Esophagus squamous epithelium (tissue), 5 donors: ENCODE data around the gene LARP4B. TPM values are rescaled to one million over a fixed set of nuclear protein-coding genes. Genes with fewer than 3 reads are reported as not detected.

Experiments used
- DNase-seq: peaks from one replicate; lab custom pipeline; 2025; lab: John Stamatoyannopoulos, UW
- H3K27ac ChIP-seq, 4 donors: fragments of 200-600 bp; sonication (generic); one replicate each; pipeline ENCODE4 v1.5.1; 2016 to 2019; ENCODE audit warnings: mild to moderate bottlenecking in 1 of 4
- H3K27me3 ChIP-seq, 4 donors: fragments of 200-600 bp; sonication (generic); 1 replicate in 3 of 4; 2 replicates in 1 of 4; pipeline versions ENCODE4 v1.5.1 to v1.6.0; 2017 to 2021; ENCODE audit warnings: antibody characterized with exemption in 1 of 4
- H3K36me3 ChIP-seq, 3 donors: fragments of 200-600 bp; sonication (generic); one replicate each; pipeline ENCODE4 v1.5.1; 2016 to 2019
- H3K4me1 ChIP-seq, 3 donors: fragments of 200-600 bp; sonication (generic); one replicate each; pipeline ENCODE4 v1.5.1; 2017 to 2019
- H3K4me3 ChIP-seq, 4 donors: fragments of 200-600 bp; sonication (generic); 1 replicate in 3 of 4; 2 replicates in 1 of 4; pipeline ENCODE4 v1.5.1; 2016 to 2019; ENCODE audit warnings: mild to moderate bottlenecking in 2 of 4, moderate library complexity in 1 of 4
- H3K9me3 ChIP-seq, 3 donors: fragments of 200-600 bp; sonication (generic); one replicate each; pipeline ENCODE4 v1.5.1; 2016 to 2019
- CTCF ChIP-seq, 6 experiments: fragments of 450-650 bp in 4 of 6; fragments of 200-600 bp in 2 of 6; sonication (generic) in 2 of 6; IDR thresholded peaks; one replicate each; pipeline ENCODE4 v1.5.1; 2016 to 2019; ENCODE audit warnings: antibody characterized with exemption in 6 of 6, mild to moderate bottlenecking in 4 of 6, moderate library complexity in 4 of 6
- POLR2A ChIP-seq, 4 donors: fragments of 450-650 bp; IDR thresholded peaks; one replicate each; pipeline ENCODE4 v1.6.1; 2017; ENCODE audit warnings: antibody characterized with exemption in 4 of 4, mild to moderate bottlenecking in 4 of 4, moderate library complexity in 3 of 4
- WGBS, 2 donors: methylation state at CpG; one replicate each; pipeline ENCODE4 v1.1.5; 2018; 5-methylcytosine and 5-hydroxymethylcytosine counted together
- intact Hi-C: fragments of 100-400 bp; cut with DNase I; formaldehyde crosslinking; loops from one replicate; pipeline ENCODE4 v1.15.0; 2022
- total RNA-seq, 4 donors: library from RNA; depleted of rRNA; stranded (reverse); fragments of >200 nt; gene quantifications; one replicate each; pipeline ENCODE4 v1.1.0, GENCODE V29; 2016
- donor health status: DM: yes; HTN: yes; CAD: no.

LARP4B gene
- total RNA-seq, 4 donors from 2014 or later = 32.7 to 75.5 (median 63.4) TPM

GRCh38 chr10:856416-857157, 74.9 kb downstream of the LARP4B start:
- Histone ChIP-seq H3K4me3 (no peak overlapping the region), H3K9me3 (no peaks in the 10 kb centered on the region), H3K27ac (no peak overlapping the region), H3K4me1 (no peaks in the 10 kb centered on the region), H3K27me3 (no peaks in the 10 kb centered on the region), H3K36me3 (peaks cover 4 to 96% (median 6%) of the 10 kb centered on the region in 3 donors)
- DNase-seq = no peak
- no peak for TF ChIP-seq CTCF (IDR thresholded peaks at IDR 0.05)
- TF ChIP-seq POLR2A (IDR thresholded peaks at IDR 0.05) = no peak
- intact Hi-C loops = no loop called here
- WGBS, 2 donors = 77 to 86% methylated on average over 9 to 10 of the region's 11 CpGs

DNA sequence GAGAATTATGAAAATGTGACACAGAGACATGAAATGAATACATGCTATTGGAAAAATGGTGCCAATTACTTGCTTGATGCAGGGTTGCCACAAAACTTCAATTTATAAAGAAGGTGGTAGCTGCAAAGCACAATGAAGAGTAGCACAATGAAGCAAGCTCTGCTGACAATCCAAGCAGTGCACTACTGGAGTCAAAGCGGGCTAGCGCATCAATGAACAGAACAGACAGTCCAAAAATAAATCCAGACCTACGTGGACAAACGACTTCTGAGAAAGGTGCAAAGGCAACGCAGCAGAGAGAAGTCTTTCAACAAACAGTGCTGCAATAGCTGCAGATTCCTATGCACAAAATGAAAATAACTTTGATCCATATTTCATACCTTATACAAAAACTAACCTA, 75.8 kb downstream of the LARP4B start:
- TF ChIP-seq POLR2A (IDR thresholded peaks at IDR 0.05) (no peak), CTCF (IDR thresholded peaks at IDR 0.05) (no peak)
- Histone ChIP-seq H3K4me3 (no peak overlapping the region), H3K27ac (no peak overlapping the region), H3K4me1 (no peaks in the 10 kb centered on the region), H3K9me3 (no peaks in the 10 kb centered on the region), H3K27me3 (no peaks in the 10 kb centered on the region), H3K36me3 (peaks cover 4 to 96% (median 6%) of the 10 kb centered on the region in 3 donors)
- 81 to 96% methylated on average over 5 of the region's 5 CpGs for WGBS, 2 donors
- no peak for DNase-seq
- intact Hi-C loops = no loop called here

GRCh38 chr10:855079-855478, 76.4 kb downstream of the LARP4B start:
- WGBS, 2 donors = 90 to 100% methylated on average over 1 of the region's 1 CpG
- intact Hi-C loops = no loop called here
- no peak for DNase-seq
- H3K27ac ChIP-seq = no peak overlapping the region
- TF ChIP-seq CTCF (IDR thresholded peaks at IDR 0.05) (no peak), POLR2A (IDR thresholded peaks at IDR 0.05) (no peak)
- H3K4me1 ChIP-seq = no peaks in the 10 kb centered on the region
- no peak overlapping the region for H3K4me3 ChIP-seq
- H3K27me3 ChIP-seq = no peaks in the 10 kb centered on the region
- H3K36me3 ChIP-seq = peaks cover 4 to 96% (median 6%) of the 10 kb centered on the region in 3 donors
- H3K9me3 ChIP-seq = peaks cover 0 to 2% (median 0%) of the 10 kb centered on the region in 3 donors

DNA sequence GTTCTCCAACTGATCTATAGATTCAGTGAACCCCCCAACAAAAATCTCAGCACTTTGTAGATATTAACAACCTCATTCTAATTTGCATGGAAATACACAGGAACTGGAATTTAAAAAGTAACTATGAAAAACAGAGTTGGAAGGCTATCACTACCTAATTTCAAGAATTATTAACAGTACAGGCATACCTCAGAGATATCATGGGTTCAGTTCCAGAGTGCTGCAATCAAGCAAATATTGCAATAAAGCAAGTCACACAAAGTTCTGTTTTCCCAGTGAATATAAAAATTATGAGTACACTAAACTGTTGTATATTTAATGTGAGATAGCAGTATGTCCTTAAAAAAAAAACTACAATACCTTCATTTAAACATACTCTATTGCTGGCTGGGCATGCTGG, 78.5 kb downstream of the LARP4B start:
- H3K4me3 ChIP-seq = no peak overlapping the region
- H3K27ac ChIP-seq = no peak overlapping the region
- TF ChIP-seq CTCF (IDR thresholded peaks at IDR 0.05) (no peak), POLR2A (IDR thresholded peaks at IDR 0.05) (no peak)
- no peak for DNase-seq
- H3K36me3 ChIP-seq = peaks cover 4 to 92% (median 6%) of the 10 kb centered on the region in 3 donors
- H3K27me3 ChIP-seq = no peaks in the 10 kb centered on the region
- no peaks in the 10 kb centered on the region for H3K4me1 ChIP-seq
- H3K9me3 ChIP-seq = peaks cover 0 to 5% (median 0%) of the 10 kb centered on the region in 3 donors
- intact Hi-C loops = no loop called here

GRCh38 chr10:852386-852785, 79.1 kb downstream of the LARP4B start:
- peaks cover 0 to 5% (median 0%) of the 10 kb centered on the region in 3 donors for H3K9me3 ChIP-seq
- peaks cover 4 to 92% (median 6%) of the 10 kb centered on the region in 3 donors for H3K36me3 ChIP-seq
- 64 to 82% methylated on average over 3 of the region's 3 CpGs for WGBS, 2 donors
- no peaks in the 10 kb centered on the region for H3K27me3 ChIP-seq
- no peak overlapping the region for H3K4me3 ChIP-seq
- no peak for DNase-seq
- no peaks in the 10 kb centered on the region for H3K4me1 ChIP-seq
- no peak overlapping the region for H3K27ac ChIP-seq
- intact Hi-C loops = no loop called here
- TF ChIP-seq CTCF (IDR thresholded peaks at IDR 0.05) (no peak), POLR2A (IDR thresholded peaks at IDR 0.05) (no peak)
